Cardiac fibroblast (primary cell): ENCODE data around the gene CNR1.
A peak's percentile ranks its signal among the peaks of the same experiment; 100 is the strongest.

ENCODE experiments used
- DNase-seq, 2 donors: peaks; one replicate each; pipeline versions ENCODE4 v3.0.0 to v3.0.0-alpha.2; 2010; ENCODE audit warnings: low read depth in 2 of 2
- H3K4me3 ChIP-seq, 2 donors: replicated peaks in 1 of 2; 1 replicate in 1 of 2; 2 replicates in 1 of 2; pipeline ENCODE4 v1.5.1; 2011; ENCODE audit warnings: low read depth in 2 of 2, low read length in 2 of 2, mild to moderate bottlenecking in 2 of 2, moderate library complexity in 1 of 2
- CTCF ChIP-seq: IDR thresholded peaks from one replicate; pipeline ENCODE4 v1.5.1; 2011; ENCODE audit warnings: low read depth, mild to moderate bottlenecking, low read length, inconsistent platforms

CNR1 gene

GRCh38 chr6:88166493-88167351 lies 575 bp upstream of the CNR1 start:
- no peak for TF ChIP-seq CTCF
- H3K4me3 ChIP-seq, result peak overlapping the region; percentile 53 to 80
- peak in 1 of 2 donors; percentile 34 for DNase-seq

GRCh38 chr6:88165087-88165843 lies 882 bp downstream of the CNR1 start:
- DNase-seq, result peak in 1 of 2 donors; percentile 33
- peak overlapping the region; percentile 55 to 80 for H3K4me3 ChIP-seq
- TF ChIP-seq CTCF, result no peak

GRCh38 chr6:88164061-88164460 lies 2.1 kb downstream of the CNR1 start:
- no peak for TF ChIP-seq CTCF
- no peak for DNase-seq
- peak overlapping the region in 1 of 2 donors; percentile 80 for H3K4me3 ChIP-seq

- peak overlapping the region in 1 of 2 donors; percentile 80 for H3K4me3 ChIP-seq
- TF ChIP-seq CTCF, result no peak
- DNase-seq, result no peak
Observed at GRCh38 chr6:88163616-88164015, 2.5 kb downstream of the CNR1 start.

GRCh38 chr6:88161940-88162339 lies 4.2 kb downstream of the CNR1 start:
- no peak for TF ChIP-seq CTCF
- no peak overlapping the region for H3K4me3 ChIP-seq
- no peak for DNase-seq

GRCh38 chr6:88157106-88157505 lies 9.0 kb downstream of the CNR1 start:
- DNase-seq, result peak in 1 of 2 donors; percentile 32
- no peak for TF ChIP-seq CTCF
- H3K4me3 ChIP-seq, result no peak overlapping the region
